Calu3 (cell line): ENCODE results near the gene CCDC141. TPM values are rescaled to one million over a fixed set of nuclear protein-coding genes. Genes with fewer than 3 reads are reported as not detected.

ENCODE experiments used
- BruUV-seq: library from RNA; stranded (reverse); fragments of 400-500 nt; replicated peaks from 2 replicates; lab custom pipeline; 2021; lab: Mats Ljungman, UMichigan
- CTCF ChIA-PET: fragments of 300-600 bp; sonication (Branson Sonifier 250); formaldehyde crosslinking; loops from one replicate; lab custom pipeline; 2022; ENCODE audit warnings: antibody characterized with exemption; lab: Charles Lee
- DNase-seq: peaks from one replicate; pipeline ENCODE4 v3.0.0; 2022
- H3K27ac Mint-ChIP-seq: one replicate; pipeline ENCODE4 v1.8.0; 2022; ENCODE audit warnings: mixed read lengths; ENCODE audit not compliant: unreplicated experiment
- H3K27me3 Mint-ChIP-seq: one replicate; pipeline ENCODE4 v1.8.0; 2022; ENCODE audit warnings: mixed read lengths; ENCODE audit not compliant: unreplicated experiment
- H3K36me3 Mint-ChIP-seq: one replicate; pipeline ENCODE4 v1.8.0; 2022; ENCODE audit warnings: mild to moderate bottlenecking, moderate library complexity, mixed read lengths; ENCODE audit not compliant: insufficient read depth, unreplicated experiment
- H3K4me1 Mint-ChIP-seq: one replicate; pipeline ENCODE4 v1.8.0; 2022; ENCODE audit warnings: mild to moderate bottlenecking, low read depth, mixed read lengths; ENCODE audit not compliant: unreplicated experiment
- H3K4me3 Mint-ChIP-seq: one replicate; pipeline ENCODE4 v1.8.0; 2022; ENCODE audit warnings: mild to moderate bottlenecking, low read depth, moderate library complexity, mixed read lengths; ENCODE audit not compliant: unreplicated experiment
- H3K9me3 Mint-ChIP-seq: one replicate; pipeline ENCODE4 v1.8.0; 2022; ENCODE audit warnings: low read depth, mixed read lengths; ENCODE audit not compliant: unreplicated experiment
- intact Hi-C: fragments of 100-400 bp; cut with micrococcal nuclease; formaldehyde crosslinking; loops from one replicate; pipeline ENCODE4 v1.10.0; 2022; ENCODE audit not compliant: unreplicated experiment
- total RNA-seq: library from RNA; stranded (reverse); gene quantifications from 2 replicates; pipeline ENCODE4 v1.2.3, GENCODE V29; 2022
- TF ChIP-seq, protein P1 (sequence below): fragments of 200-600 bp; IDR thresholded peaks from one replicate; pipeline ENCODE4 v1.8.0; 2022; ENCODE audit warnings: antibody characterized with exemption; ENCODE audit not compliant: unreplicated experiment

Gene CCDC141
- total RNA-seq, 1 experiment from 2014 or later: 0.07 TPM

DNA sequence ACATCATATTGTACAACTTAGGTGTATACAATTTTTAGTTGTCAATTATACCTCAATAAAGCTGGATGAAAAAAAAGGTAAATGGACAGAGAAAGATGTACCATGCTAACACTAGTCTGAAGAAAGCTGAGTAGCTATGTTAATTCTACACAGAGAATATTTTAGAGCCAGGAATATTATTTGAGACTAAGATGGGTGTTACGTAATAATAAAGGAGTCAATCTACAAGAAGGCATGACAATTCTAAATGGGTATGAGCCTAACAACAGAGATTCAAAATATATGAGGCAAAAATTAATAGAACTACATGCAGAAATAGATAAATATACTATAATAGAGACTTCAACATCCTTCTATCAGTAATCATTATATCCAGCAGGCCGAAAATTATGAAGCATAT is 69.1 kb downstream of the CCDC141 start:
- no peaks in the 10 kb centered on the region for H3K36me3 Mint-ChIP-seq
- TF ChIP-seq, protein P1, sequence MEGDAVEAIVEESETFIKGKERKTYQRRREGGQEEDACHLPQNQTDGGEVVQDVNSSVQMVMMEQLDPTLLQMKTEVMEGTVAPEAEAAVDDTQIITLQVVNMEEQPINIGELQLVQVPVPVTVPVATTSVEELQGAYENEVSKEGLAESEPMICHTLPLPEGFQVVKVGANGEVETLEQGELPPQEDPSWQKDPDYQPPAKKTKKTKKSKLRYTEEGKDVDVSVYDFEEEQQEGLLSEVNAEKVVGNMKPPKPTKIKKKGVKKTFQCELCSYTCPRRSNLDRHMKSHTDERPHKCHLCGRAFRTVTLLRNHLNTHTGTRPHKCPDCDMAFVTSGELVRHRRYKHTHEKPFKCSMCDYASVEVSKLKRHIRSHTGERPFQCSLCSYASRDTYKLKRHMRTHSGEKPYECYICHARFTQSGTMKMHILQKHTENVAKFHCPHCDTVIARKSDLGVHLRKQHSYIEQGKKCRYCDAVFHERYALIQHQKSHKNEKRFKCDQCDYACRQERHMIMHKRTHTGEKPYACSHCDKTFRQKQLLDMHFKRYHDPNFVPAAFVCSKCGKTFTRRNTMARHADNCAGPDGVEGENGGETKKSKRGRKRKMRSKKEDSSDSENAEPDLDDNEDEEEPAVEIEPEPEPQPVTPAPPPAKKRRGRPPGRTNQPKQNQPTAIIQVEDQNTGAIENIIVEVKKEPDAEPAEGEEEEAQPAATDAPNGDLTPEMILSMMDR: no peak
- no peak overlapping the region for H3K4me3 Mint-ChIP-seq
- no TSS peak for BruUV-seq
- H3K27me3 Mint-ChIP-seq: no peaks in the 10 kb centered on the region
- no peak overlapping the region for H3K27ac Mint-ChIP-seq
- H3K4me1 Mint-ChIP-seq: no peaks in the 10 kb centered on the region
- CTCF ChIA-PET: no interaction called here
- intact Hi-C loops: no loop called here
- DNase-seq: no peak
- H3K9me3 Mint-ChIP-seq: no peaks in the 10 kb centered on the region

DNA sequence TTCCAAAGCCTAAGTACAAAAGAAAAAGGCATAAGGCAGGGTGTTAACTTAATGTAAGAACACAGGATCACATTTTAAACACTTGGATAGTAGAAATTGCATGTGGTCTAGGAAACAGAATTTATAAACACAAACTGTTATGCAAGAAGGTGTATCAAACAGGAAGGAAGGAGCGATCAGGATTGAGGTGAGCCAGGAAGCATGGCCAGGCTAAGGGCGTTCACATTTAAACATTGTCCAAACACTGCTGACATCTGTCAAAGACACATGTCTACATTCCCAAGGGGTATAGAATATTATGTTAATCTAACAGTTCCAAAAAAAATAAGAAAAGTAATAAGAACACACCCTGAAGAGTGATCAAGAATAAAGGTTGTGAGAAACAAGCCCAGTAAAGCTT is 71.3 kb downstream of the CCDC141 start:
- Mint-ChIP-seq H3K4me1 (no peaks in the 10 kb centered on the region), H3K36me3 (no peaks in the 10 kb centered on the region), H3K27me3 (no peaks in the 10 kb centered on the region), H3K4me3 (no peak overlapping the region), H3K27ac (no peak overlapping the region), H3K9me3 (no peaks in the 10 kb centered on the region)
- intact Hi-C loops: no loop called here
- CTCF ChIA-PET: no interaction called here
- no TSS peak for BruUV-seq
- TF ChIP-seq, protein P1: no peak
- no peak for DNase-seq

DNA sequence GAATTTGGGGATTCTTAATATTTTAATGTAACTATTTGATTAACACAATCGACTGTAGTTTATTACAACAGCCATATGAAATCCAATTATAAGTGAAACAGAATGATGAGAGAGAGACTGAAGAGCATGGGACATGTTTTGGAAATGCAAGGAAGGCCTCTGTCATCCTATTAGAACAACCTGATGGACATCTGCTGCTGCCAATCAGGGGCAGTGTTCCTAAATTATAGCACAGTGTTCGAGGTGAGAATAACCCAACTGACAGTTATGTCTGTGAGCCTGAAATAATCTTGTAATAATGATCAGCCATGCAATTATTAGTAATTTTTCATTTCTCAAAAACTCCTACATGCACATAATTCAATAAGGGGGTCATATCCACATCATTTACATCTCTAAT is 73.6 kb downstream of the CCDC141 start:
- H3K4me1 Mint-ChIP-seq: no peaks in the 10 kb centered on the region
- TF ChIP-seq, protein P1: no peak
- intact Hi-C loops: no loop called here
- DNase-seq: no peak
- BruUV-seq: no TSS peak
- H3K4me3 Mint-ChIP-seq: no peak overlapping the region
- no peak overlapping the region for H3K27ac Mint-ChIP-seq
- no peaks in the 10 kb centered on the region for H3K27me3 Mint-ChIP-seq
- H3K9me3 Mint-ChIP-seq: no peaks in the 10 kb centered on the region
- CTCF ChIA-PET: no interaction called here
- no peaks in the 10 kb centered on the region for H3K36me3 Mint-ChIP-seq

DNA sequence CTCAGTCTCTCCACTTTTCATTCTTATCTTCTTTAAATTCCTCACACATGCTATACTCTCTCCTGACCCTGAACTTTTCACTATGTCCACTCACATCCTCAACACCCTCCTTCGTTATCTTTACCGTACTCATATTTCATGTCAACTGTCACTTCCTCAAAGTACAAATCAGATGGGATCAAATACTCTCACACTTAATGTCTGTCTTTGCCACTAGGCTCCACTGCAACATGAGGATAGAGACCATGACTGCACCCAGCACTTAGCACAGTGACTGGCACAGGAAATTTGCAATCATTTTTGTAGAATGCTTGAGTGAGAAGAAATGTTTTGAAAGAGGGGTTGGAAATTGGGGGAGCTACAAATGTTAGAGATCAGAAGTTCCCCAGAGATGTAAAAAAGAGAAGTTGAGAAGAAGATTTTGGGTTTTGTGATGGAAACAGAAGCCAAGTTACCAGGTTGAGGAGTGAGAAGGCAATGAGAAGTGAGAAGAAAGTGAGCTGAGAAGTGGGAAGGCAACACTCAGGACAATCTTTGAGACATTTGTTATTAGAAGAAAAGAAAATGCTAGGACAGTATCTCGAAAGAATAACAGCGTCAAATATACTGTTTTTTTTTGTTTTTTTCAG is 87.0 kb downstream of the CCDC141 start:
- TF ChIP-seq, protein P1: no peak
- no peaks in the 10 kb centered on the region for H3K36me3 Mint-ChIP-seq
- H3K4me3 Mint-ChIP-seq: no peak overlapping the region
- no peaks in the 10 kb centered on the region for H3K4me1 Mint-ChIP-seq
- DNase-seq: no peak
- no peak overlapping the region for H3K27ac Mint-ChIP-seq
- H3K27me3 Mint-ChIP-seq: no peaks in the 10 kb centered on the region
- no TSS peak for BruUV-seq
- CTCF ChIA-PET: no interaction called here
- intact Hi-C loops: no loop called here
- H3K9me3 Mint-ChIP-seq: no peaks in the 10 kb centered on the region
